H1 (cell line): Measurements from ENCODE around the gene ASPN. TPM values are rescaled to one million over a fixed set of nuclear protein-coding genes. Genes with fewer than 3 reads are reported as not detected.

Experiments
- EP300 ChIP-seq, 2 experiments: IDR thresholded peaks; 1 replicate in 1 of 2; 2 replicates in 1 of 2; pipeline ENCODE4 v1.6.1; 2011 to 2012; ENCODE audit warnings: low read depth in 2 of 2, low read length in 2 of 2, mild to moderate bottlenecking in 2 of 2, borderline replicate concordance in 1 of 2, inconsistent platforms in 1 of 2, moderate library complexity in 1 of 2
- GABPA ChIP-seq: IDR thresholded peaks from 2 replicates; pipeline ENCODE4 v1.6.1; 2011; ENCODE audit warnings: mild to moderate bottlenecking, low read length, moderate library complexity, borderline replicate concordance; ENCODE audit not compliant: insufficient read depth
- polyA plus RNA-seq, 7 experiments: library from polyadenylated mRNA; depleted of rRNA in 3 of 7; stranded (reverse) in 5 of 7; unstranded in 2 of 7; fragments of >200 nt in 5 of 7; fragments of 200-250 nt in 2 of 7; gene quantifications; 1 replicate in 5 of 7; 2 replicates in 1 of 7; 4 replicates in 1 of 7; pipeline versions ENCODE4 v1.2.1 to v1.2.3, GENCODE V29; 2011 to 2013; ENCODE audit warnings: missing spikeins in 2 of 7, mixed read lengths in 2 of 7
- total RNA-seq: library from RNA; stranded (reverse); fragmentation: NEBNext Ultra II Directional; extraction: Animal tissue kit (Norgen Biotek cat#: 25700); gene quantifications from 2 replicates; pipeline ENCODE4 v1.2.1, GENCODE V29; 2021
- TF ChIP-seq, protein P1 (sequence below): fragments of 300-600 bp; sonication (generic); IDR thresholded peaks from 2 replicates; pipeline ENCODE4 v1.7.1; 2012; ENCODE audit warnings: low read length, moderate library complexity, mild to moderate bottlenecking, inconsistent platforms; ENCODE audit not compliant: insufficient replicate concordance
- TF ChIP-seq, protein P2 (sequence below): IDR thresholded peaks from 2 replicates; pipeline ENCODE4 v1.6.1; 2012; ENCODE audit warnings: inconsistent platforms

The ASPN gene
- total and polyA plus RNA-seq, 2 of the 8 experiments (the other 6 are each of a cell fraction or from before 2014, with no cell fraction given), result not detected

DNA sequence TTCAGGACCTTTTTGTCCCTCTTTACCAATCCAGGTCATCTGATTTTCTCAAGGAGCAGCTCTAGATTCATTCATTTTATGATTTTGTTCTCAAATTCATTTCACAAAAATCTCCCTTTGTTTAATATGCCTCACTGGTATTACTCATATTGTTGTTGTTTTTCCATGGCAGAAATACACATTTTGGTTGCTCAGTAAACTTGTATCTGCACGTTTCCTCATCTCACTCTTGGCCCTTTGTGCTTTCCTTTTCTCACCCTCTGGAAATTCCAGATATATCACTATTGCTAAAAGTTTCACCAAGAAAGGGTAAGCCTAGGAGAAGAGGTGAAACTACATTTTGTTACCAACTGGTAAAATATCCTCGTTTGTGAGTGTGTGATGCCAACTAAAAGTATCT lies 14.8 kb downstream of the ASPN start (continued):
- no peak for TF ChIP-seq GABPA
- TF ChIP-seq EP300 (IDR thresholded peaks at IDR 0.05; ENCODE audit: borderline replicate concordance in 1 of 2, low read depth in 2 of 2, low read length in 2 of 2), result no peak
- TF ChIP-seq, protein P1, sequence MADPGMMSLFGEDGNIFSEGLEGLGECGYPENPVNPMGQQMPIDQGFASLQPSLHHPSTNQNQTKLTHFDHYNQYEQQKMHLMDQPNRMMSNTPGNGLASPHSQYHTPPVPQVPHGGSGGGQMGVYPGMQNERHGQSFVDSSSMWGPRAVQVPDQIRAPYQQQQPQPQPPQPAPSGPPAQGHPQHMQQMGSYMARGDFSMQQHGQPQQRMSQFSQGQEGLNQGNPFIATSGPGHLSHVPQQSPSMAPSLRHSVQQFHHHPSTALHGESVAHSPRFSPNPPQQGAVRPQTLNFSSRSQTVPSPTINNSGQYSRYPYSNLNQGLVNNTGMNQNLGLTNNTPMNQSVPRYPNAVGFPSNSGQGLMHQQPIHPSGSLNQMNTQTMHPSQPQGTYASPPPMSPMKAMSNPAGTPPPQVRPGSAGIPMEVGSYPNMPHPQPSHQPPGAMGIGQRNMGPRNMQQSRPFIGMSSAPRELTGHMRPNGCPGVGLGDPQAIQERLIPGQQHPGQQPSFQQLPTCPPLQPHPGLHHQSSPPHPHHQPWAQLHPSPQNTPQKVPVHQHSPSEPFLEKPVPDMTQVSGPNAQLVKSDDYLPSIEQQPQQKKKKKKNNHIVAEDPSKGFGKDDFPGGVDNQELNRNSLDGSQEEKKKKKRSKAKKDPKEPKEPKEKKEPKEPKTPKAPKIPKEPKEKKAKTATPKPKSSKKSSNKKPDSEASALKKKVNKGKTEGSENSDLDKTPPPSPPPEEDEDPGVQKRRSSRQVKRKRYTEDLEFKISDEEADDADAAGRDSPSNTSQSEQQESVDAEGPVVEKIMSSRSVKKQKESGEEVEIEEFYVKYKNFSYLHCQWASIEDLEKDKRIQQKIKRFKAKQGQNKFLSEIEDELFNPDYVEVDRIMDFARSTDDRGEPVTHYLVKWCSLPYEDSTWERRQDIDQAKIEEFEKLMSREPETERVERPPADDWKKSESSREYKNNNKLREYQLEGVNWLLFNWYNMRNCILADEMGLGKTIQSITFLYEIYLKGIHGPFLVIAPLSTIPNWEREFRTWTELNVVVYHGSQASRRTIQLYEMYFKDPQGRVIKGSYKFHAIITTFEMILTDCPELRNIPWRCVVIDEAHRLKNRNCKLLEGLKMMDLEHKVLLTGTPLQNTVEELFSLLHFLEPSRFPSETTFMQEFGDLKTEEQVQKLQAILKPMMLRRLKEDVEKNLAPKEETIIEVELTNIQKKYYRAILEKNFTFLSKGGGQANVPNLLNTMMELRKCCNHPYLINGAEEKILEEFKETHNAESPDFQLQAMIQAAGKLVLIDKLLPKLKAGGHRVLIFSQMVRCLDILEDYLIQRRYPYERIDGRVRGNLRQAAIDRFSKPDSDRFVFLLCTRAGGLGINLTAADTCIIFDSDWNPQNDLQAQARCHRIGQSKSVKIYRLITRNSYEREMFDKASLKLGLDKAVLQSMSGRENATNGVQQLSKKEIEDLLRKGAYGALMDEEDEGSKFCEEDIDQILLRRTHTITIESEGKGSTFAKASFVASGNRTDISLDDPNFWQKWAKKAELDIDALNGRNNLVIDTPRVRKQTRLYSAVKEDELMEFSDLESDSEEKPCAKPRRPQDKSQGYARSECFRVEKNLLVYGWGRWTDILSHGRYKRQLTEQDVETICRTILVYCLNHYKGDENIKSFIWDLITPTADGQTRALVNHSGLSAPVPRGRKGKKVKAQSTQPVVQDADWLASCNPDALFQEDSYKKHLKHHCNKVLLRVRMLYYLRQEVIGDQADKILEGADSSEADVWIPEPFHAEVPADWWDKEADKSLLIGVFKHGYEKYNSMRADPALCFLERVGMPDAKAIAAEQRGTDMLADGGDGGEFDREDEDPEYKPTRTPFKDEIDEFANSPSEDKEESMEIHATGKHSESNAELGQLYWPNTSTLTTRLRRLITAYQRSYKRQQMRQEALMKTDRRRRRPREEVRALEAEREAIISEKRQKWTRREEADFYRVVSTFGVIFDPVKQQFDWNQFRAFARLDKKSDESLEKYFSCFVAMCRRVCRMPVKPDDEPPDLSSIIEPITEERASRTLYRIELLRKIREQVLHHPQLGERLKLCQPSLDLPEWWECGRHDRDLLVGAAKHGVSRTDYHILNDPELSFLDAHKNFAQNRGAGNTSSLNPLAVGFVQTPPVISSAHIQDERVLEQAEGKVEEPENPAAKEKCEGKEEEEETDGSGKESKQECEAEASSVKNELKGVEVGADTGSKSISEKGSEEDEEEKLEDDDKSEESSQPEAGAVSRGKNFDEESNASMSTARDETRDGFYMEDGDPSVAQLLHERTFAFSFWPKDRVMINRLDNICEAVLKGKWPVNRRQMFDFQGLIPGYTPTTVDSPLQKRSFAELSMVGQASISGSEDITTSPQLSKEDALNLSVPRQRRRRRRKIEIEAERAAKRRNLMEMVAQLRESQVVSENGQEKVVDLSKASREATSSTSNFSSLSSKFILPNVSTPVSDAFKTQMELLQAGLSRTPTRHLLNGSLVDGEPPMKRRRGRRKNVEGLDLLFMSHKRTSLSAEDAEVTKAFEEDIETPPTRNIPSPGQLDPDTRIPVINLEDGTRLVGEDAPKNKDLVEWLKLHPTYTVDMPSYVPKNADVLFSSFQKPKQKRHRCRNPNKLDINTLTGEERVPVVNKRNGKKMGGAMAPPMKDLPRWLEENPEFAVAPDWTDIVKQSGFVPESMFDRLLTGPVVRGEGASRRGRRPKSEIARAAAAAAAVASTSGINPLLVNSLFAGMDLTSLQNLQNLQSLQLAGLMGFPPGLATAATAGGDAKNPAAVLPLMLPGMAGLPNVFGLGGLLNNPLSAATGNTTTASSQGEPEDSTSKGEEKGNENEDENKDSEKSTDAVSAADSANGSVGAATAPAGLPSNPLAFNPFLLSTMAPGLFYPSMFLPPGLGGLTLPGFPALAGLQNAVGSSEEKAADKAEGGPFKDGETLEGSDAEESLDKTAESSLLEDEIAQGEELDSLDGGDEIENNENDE, result no peak
- TF ChIP-seq, protein P2, sequence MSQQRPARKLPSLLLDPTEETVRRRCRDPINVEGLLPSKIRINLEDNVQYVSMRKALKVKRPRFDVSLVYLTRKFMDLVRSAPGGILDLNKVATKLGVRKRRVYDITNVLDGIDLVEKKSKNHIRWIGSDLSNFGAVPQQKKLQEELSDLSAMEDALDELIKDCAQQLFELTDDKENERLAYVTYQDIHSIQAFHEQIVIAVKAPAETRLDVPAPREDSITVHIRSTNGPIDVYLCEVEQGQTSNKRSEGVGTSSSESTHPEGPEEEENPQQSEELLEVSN, result no peak
